HepG2 (cell line): ENCODE measurements around the gene RAB36. TPM values are rescaled to one million over a fixed set of nuclear protein-coding genes. Genes with fewer than 3 reads are reported as not detected.

ENCODE experiments used
- CC2D1A ChIP-seq: sonication (generic); formaldehyde crosslinking; IDR thresholded peaks from 2 replicates; pipeline ENCODE4 v1.8.1; 2023; ENCODE audit warnings: mild to moderate bottlenecking, missing genetic modification reagents
- CTCF ChIP-seq: sonication (generic); formaldehyde crosslinking; IDR thresholded peaks from 2 replicates; pipeline ENCODE4 v1.5.0; 2020; ENCODE audit warnings: mild to moderate bottlenecking, missing genetic modification reagents, moderate library complexity
- GMEB1 ChIP-seq: sonication (generic); formaldehyde crosslinking; IDR thresholded peaks from 2 replicates; pipeline ENCODE4 v1.5.1; 2020; ENCODE audit warnings: missing genetic modification reagents, mild to moderate bottlenecking, borderline replicate concordance
- HDAC6 ChIP-seq: fragments of 200-600 bp; sonication (generic); IDR thresholded peaks from 2 replicates; pipeline ENCODE4 v1.7.0; 2017; ENCODE audit warnings: mild to moderate bottlenecking, antibody characterized with exemption, low read length, low read depth
- HMGXB4 ChIP-seq, 2 experiments: sonication (generic) in 1 of 2; formaldehyde crosslinking in 1 of 2; IDR thresholded peaks; 2 replicates each; pipeline versions ENCODE4 v1.4.0 to v1.6.1; 2018 to 2020; ENCODE audit warnings: missing genetic modification reagents in 2 of 2, borderline replicate concordance in 1 of 2, low read depth in 1 of 2, mild to moderate bottlenecking in 1 of 2, missing biosample characterization in 1 of 2
- KDM3A ChIP-seq: IDR thresholded peaks from 2 replicates; pipeline ENCODE4 v1.6.1; 2018; ENCODE audit warnings: low read depth, missing compliant biosample characterization
- MYC ChIP-seq: sonication (generic); formaldehyde crosslinking; IDR thresholded peaks from 2 replicates; pipeline ENCODE4 v1.9.0; 2021; ENCODE audit warnings: missing genetic modification reagents, borderline replicate concordance
- ZBTB42 ChIP-seq: sonication (generic); formaldehyde crosslinking; IDR thresholded peaks from 2 replicates; pipeline ENCODE4 v1.5.0; 2020; ENCODE audit warnings: mild to moderate bottlenecking, missing genetic modification reagents
- ZFX ChIP-seq: sonication (generic); formaldehyde crosslinking; IDR thresholded peaks from 2 replicates; pipeline ENCODE4 v1.4.0; 2020; ENCODE audit warnings: mild to moderate bottlenecking, low read depth, missing genetic modification reagents, moderate library complexity
- ZNF24 ChIP-seq: fragments of 450-650 bp; IDR thresholded peaks from 2 replicates; pipeline ENCODE4 v1.6.1; 2017; ENCODE audit warnings: antibody characterized with exemption, mild to moderate bottlenecking
- ZNF382 ChIP-seq: sonication (generic); formaldehyde crosslinking; IDR thresholded peaks from 2 replicates; pipeline ENCODE4 v1.5.0; 2020; ENCODE audit warnings: missing genetic modification reagents, mild to moderate bottlenecking, borderline replicate concordance
- ZNF512B ChIP-seq: sonication (generic); formaldehyde crosslinking; IDR thresholded peaks from 2 replicates; pipeline ENCODE4 v1.5.1; 2020; ENCODE audit warnings: missing genetic modification reagents, mild to moderate bottlenecking, borderline replicate concordance
- ZNF687 ChIP-seq: sonication (generic); formaldehyde crosslinking; IDR thresholded peaks from 2 replicates; pipeline ENCODE4 v1.5.1; 2020; ENCODE audit warnings: mild to moderate bottlenecking, missing genetic modification reagents, moderate library complexity
- ZSCAN21 ChIP-seq: sonication (generic); formaldehyde crosslinking; IDR thresholded peaks from 2 replicates; pipeline ENCODE4 v1.8.0; 2022; ENCODE audit warnings: mild to moderate bottlenecking, missing genetic modification reagents, moderate library complexity, borderline replicate concordance
- ZSCAN30 ChIP-seq: sonication (generic); formaldehyde crosslinking; IDR thresholded peaks from 2 replicates; pipeline ENCODE4 v1.5.0; 2020; ENCODE audit warnings: mild to moderate bottlenecking, missing genetic modification reagents
- polyA plus RNA-seq, 8 experiments: library from polyadenylated mRNA; depleted of rRNA in 3 of 8; stranded (reverse) in 7 of 8; unstranded in 1 of 8; fragments of >200 nt; fragmentation: Illumina TruSeq in 4 of 8; extraction: Trizol in 4 of 8; gene quantifications; 2 replicates each; pipeline versions ENCODE4 v1.2.1 to v1.2.3, GENCODE V29; 2011 to 2016; ENCODE audit warnings: low read depth in 4 of 8, missing spikeins in 1 of 8, mixed read lengths in 1 of 8; ENCODE audit not compliant: insufficient read depth in 1 of 8
- total RNA-seq, 5 experiments: library from RNA; depleted of rRNA; stranded (reverse); fragments of >200 nt; fragmentation: Illumina TruSeq; extraction: Trizol; gene quantifications; 2 replicates each; pipeline ENCODE4 v1.2.3, GENCODE V29; 2016; ENCODE audit warnings: low read depth in 1 of 5

The RAB36 gene
- total and polyA plus RNA-seq, 2 of the 13 experiments (the other 11 are each of a cell fraction or from before 2014, with no cell fraction given) = 0.24 to 0.86 TPM

GRCh38 chr22:23128269-23129108 is 16.8 kb upstream of the RAB36 start (continued):
- TF ChIP-seq CTCF (CRISPR knock-in tag) (peak; percentile 94), ZBTB42 (CRISPR knock-in tag) (no peak), ZNF24 (no peak), HMGXB4 (CRISPR knock-in tag; IDR thresholded peaks at IDR 0.05; ENCODE audit: borderline replicate concordance in 1 of 2, low read depth in 1 of 2) (no peak), ZNF382 (CRISPR knock-in tag) (no peak), MYC (CRISPR knock-in tag) (no peak), ZFX (CRISPR knock-in tag) (peak; percentile 62), ZNF512B (CRISPR knock-in tag) (no peak), ZSCAN21 (CRISPR knock-in tag) (no peak), GMEB1 (CRISPR knock-in tag) (no peak), HDAC6 (no peak), CC2D1A (no peak), KDM3A (0 out of 2 replicates have a peak, but pooled peaks have one; percentile 49), ZSCAN30 (CRISPR knock-in tag) (no peak), ZNF687 (CRISPR knock-in tag) (peak; percentile 51)
